ENCODE data around the gene HNRNPL.
A peak's percentile ranks its signal among the peaks of the same experiment; 100 is the strongest.
"Not testable (repeated sequence)": the region's sequence is repeated elsewhere in the genome, so short reads cannot be mapped to it uniquely, and the experiment has no call there.

The HNRNPL gene

DNA sequence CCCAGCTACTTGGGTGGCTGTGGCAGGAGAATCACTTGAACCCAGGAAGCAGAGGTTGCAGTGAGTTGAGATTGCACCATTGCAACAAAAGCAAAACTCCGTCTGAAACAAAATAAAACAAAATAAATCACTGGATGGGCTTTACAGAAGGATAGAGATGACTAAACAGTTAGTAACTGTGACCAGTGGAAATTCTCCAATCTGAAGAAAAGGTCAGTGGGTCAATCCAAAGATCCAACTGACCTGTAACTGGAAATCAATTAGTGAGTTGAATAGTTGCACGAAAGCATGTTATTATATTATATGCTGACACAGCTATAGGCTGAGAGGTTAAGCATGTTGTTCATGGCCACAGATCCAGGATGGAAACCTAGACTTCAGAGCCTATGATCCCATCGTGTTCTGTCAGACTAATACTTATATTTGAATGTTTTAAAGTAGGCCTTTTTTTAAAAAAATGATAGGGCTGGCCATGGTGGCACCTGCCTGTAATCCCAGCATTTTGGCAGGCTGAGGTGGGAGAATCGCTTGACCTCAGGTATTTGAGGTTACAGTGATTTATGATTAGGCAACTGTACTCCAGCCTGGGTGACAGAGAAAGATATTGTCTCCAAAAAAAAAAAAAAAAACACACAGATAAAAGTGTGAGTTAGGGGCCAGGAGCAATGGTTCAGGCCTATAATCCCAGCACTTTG is 19.6 kb downstream of the HNRNPL start:
- H3K9ac ChIP-seq (ENCODE audit: low read depth in 1 of 2, low read length in 2 of 2) = peak overlapping the region; percentile 80 to 93
- H3K4me1 ChIP-seq (ENCODE audit: control insufficient read depth in 1 of 2, insufficient read depth in 2 of 2, low read length in 2 of 2) = peaks cover 25 to 26% of the 10 kb centered on the region in 2 donors
- H3K9me3 ChIP-seq (ENCODE audit: control insufficient read depth in 1 of 2, low read length in 2 of 2) = no peaks in the 10 kb centered on the region
- peak overlapping the region; percentile 80 to 83 for H3K4me3 ChIP-seq (ENCODE audit: low read depth in 1 of 2, low read length in 2 of 2)
- H3K27ac ChIP-seq (ENCODE audit: low read depth, low read length) = no peak overlapping the region
- H3K36me3 ChIP-seq (ENCODE audit: control insufficient read depth in 1 of 2, insufficient read depth in 2 of 2, low read length in 2 of 2) = peaks cover 11 to 25% of the 10 kb centered on the region in 2 donors
- H3K27me3 ChIP-seq (ENCODE audit: control insufficient read depth in 1 of 2, insufficient read depth in 2 of 2, low read length in 2 of 2) = no peaks in the 10 kb centered on the region

DNA sequence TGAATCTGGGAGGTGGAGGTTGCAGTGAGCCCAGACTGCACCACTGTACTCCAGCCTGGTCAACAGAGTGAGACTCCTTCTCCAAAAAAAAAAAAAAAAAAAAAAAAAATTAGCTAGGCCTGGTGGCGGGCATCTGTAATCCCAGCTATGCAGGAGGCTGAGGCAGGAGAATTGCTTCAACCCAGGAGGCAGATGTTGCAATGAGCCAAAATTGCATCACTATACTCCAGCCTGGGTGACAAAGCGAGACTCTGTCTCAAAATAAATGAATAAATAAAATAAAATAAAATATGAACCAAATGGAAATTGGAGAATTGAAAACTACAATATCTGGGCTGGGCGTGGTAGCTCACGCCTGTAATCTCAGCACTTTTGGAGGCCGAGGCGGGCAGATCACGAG is 20.6 kb downstream of the HNRNPL start:
- peaks cover 11 to 23% of the 10 kb centered on the region in 2 donors for H3K36me3 ChIP-seq (ENCODE audit: control insufficient read depth in 1 of 2, insufficient read depth in 2 of 2, low read length in 2 of 2)
- H3K9ac ChIP-seq (ENCODE audit: low read depth in 1 of 2, low read length in 2 of 2); H3K27me3 ChIP-seq (ENCODE audit: control insufficient read depth in 1 of 2, insufficient read depth in 2 of 2, low read length in 2 of 2); H3K9me3 ChIP-seq (ENCODE audit: control insufficient read depth in 1 of 2, low read length in 2 of 2); H3K4me3 ChIP-seq (ENCODE audit: low read depth in 1 of 2, low read length in 2 of 2); H3K27ac ChIP-seq (ENCODE audit: low read depth, low read length): not testable (repeated sequence)
- H3K4me1 ChIP-seq (ENCODE audit: control insufficient read depth in 1 of 2, insufficient read depth in 2 of 2, low read length in 2 of 2) = peaks cover 25 to 26% of the 10 kb centered on the region in 2 donors

DNA sequence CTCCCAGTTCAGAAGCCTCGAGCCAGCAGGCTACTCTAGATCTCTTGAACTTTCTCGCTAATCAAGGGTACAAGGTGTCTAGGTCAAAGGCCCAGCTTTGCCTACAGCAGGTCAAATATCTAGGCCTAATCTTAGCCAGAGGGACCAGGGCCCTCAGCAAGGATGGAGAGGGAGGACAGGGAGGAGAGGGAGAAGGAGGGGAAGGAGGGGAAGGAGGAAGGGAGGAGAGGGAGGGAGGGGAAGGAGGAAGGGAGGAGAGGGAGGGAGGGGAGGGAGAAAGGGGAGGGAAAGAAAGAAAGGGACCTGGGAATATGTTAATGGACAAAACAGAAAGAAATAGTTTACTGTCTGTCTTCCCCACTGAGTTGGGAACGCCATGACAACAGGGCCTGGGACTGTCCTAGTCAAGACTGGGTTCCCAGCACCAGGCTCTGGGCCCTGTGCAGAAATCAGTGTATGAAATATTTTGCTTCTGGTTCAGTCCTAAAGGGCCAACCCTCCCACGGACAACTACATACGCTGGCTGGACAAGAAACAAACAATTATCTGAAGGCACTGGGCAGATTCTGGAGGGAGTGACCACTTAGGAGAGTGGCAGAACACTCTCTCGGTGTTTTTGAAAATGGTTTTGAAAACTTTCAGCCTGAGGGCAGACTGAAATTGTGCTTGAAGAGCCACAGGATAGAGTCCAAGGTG is 22.8 kb downstream of the HNRNPL start:
- H3K27ac ChIP-seq (ENCODE audit: low read depth, low read length) = no peak overlapping the region
- peaks cover 17 to 31% of the 10 kb centered on the region in 2 donors for H3K36me3 ChIP-seq (ENCODE audit: control insufficient read depth in 1 of 2, insufficient read depth in 2 of 2, low read length in 2 of 2)
- H3K4me1 ChIP-seq (ENCODE audit: control insufficient read depth in 1 of 2, insufficient read depth in 2 of 2, low read length in 2 of 2) = peaks cover 19 to 21% of the 10 kb centered on the region in 2 donors
- H3K27me3 ChIP-seq (ENCODE audit: control insufficient read depth in 1 of 2, insufficient read depth in 2 of 2, low read length in 2 of 2) = no peaks in the 10 kb centered on the region
- H3K4me3 ChIP-seq (ENCODE audit: low read depth in 1 of 2, low read length in 2 of 2) = no peak overlapping the region
- H3K9me3 ChIP-seq (ENCODE audit: control insufficient read depth in 1 of 2, low read length in 2 of 2) = no peaks in the 10 kb centered on the region
- H3K9ac ChIP-seq (ENCODE audit: low read depth in 1 of 2, low read length in 2 of 2) = no peak overlapping the region

DNA sequence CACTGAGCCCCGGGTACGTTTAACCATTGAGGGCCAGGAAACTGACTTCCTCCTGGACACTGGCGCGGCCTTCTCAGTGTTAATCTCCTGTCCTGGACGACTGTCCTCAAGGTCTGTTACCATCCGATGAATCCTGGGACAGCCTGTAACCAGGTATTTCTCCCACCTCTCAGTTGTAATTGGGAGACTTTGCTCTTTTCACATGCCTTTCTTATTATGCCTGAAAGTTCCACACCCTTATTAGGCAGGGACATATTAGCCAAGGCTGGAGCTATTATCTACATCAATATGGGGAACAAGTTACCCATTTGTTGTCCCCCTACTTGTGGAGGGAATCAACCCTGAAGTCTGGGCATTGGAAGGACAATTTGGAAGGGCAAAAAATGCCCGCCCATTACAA is 23.9 kb downstream of the HNRNPL start:
- H3K27ac ChIP-seq (ENCODE audit: low read depth, low read length); H3K9ac ChIP-seq (ENCODE audit: low read depth in 1 of 2, low read length in 2 of 2); H3K4me3 ChIP-seq (ENCODE audit: low read depth in 1 of 2, low read length in 2 of 2); H3K27me3 ChIP-seq (ENCODE audit: control insufficient read depth in 1 of 2, insufficient read depth in 2 of 2, low read length in 2 of 2); H3K9me3 ChIP-seq (ENCODE audit: control insufficient read depth in 1 of 2, low read length in 2 of 2): not testable (repeated sequence)
- peaks cover 17 to 31% of the 10 kb centered on the region in 2 donors for H3K36me3 ChIP-seq (ENCODE audit: control insufficient read depth in 1 of 2, insufficient read depth in 2 of 2, low read length in 2 of 2)
- peaks cover 16 to 18% of the 10 kb centered on the region in 2 donors for H3K4me1 ChIP-seq (ENCODE audit: control insufficient read depth in 1 of 2, insufficient read depth in 2 of 2, low read length in 2 of 2)

DNA sequence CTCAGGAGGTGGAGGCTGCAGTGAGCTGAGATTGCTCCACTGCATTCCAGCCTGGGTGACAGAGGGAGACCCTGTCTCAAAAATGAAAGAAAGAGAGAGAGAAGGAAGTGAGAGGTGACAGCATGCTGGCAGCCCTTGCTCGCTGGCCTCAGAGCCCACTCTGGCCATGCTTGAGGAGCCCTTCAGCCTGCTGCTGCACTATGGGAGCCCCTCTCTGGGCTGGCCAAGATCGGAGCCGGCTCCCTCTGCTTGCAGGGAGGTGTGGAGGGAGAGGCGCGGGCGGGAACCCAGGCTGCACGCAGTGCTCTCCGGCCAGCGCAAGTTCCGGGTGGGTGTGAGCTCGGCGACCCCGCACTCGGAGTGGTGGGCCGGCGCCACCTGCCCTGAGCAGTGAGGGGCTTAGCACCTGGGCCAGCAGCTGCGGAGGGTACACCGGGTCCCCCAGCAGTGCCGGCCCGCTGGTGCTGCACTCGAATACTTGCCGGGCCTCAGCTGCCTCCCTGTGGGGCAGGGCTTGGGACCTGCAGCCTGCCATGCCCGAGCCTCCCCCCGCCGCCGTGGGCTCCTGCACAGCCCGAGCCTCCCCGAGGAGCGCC is 28.5 kb downstream of the HNRNPL start:
- peaks cover 24 to 29% of the 10 kb centered on the region in 2 donors for H3K4me1 ChIP-seq (ENCODE audit: control insufficient read depth in 1 of 2, insufficient read depth in 2 of 2, low read length in 2 of 2)
- H3K27ac ChIP-seq (ENCODE audit: low read depth, low read length) = not testable (repeated sequence)
- peaks cover 13 to 30% of the 10 kb centered on the region in 2 donors for H3K36me3 ChIP-seq (ENCODE audit: control insufficient read depth in 1 of 2, insufficient read depth in 2 of 2, low read length in 2 of 2)

DNA sequence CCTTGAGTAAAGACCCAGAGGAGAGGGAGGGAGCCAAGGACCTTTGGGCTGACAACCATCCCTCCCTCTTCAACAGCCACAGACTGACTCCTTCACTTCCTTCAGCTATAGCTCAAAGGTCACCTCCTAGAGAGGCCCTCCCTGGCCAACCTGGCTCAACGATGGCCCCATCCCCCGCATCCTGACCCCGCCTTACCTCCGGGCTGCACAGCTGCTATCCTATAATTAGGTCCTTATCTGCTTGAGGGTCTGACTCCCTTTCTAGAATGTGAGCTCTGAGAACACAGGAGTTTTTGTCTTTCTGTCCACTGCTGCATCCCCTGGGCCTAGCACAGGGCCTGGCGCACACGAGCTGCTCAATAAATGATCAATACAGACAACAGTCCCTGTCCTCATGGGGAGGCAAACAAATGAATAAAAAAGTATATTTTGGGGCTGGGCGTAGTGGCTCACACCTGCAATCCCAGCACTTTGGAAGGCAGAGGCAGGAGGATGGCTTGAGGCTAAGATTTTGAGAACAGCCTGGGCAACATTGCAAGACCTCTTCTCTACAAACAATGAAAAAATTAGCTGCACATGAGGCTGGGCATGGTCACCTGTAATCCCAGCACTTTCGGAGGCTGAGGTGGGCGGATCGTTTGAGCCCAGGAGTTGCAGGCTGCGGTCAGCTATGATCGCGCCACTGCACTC is 30.4 kb downstream of the HNRNPL start:
- Histone ChIP-seq H3K9ac (ENCODE audit: low read depth in 1 of 2, low read length in 2 of 2) (peak overlapping the region in 1 of 2 donors; percentile 51), H3K9me3 (ENCODE audit: control insufficient read depth in 1 of 2, low read length in 2 of 2) (no peaks in the 10 kb centered on the region), H3K4me1 (ENCODE audit: control insufficient read depth in 1 of 2, insufficient read depth in 2 of 2, low read length in 2 of 2) (peaks cover 38 to 41% of the 10 kb centered on the region in 2 donors), H3K27ac (ENCODE audit: low read depth, low read length) (peak overlapping the region; percentile 80), H3K4me3 (ENCODE audit: low read depth in 1 of 2, low read length in 2 of 2) (peak overlapping the region; percentile 6 to 35), H3K36me3 (ENCODE audit: control insufficient read depth in 1 of 2, insufficient read depth in 2 of 2, low read length in 2 of 2) (peaks cover 22 to 39% of the 10 kb centered on the region in 2 donors), H3K27me3 (ENCODE audit: control insufficient read depth in 1 of 2, insufficient read depth in 2 of 2, low read length in 2 of 2) (no peaks in the 10 kb centered on the region)

More for the DNA sequence above, 28.5 kb downstream of the HNRNPL start:
- peak overlapping the region in 1 of 2 donors; percentile 61 for H3K4me3 ChIP-seq (ENCODE audit: low read depth in 1 of 2, low read length in 2 of 2)
- peak overlapping the region in 1 of 2 donors; percentile 74 for H3K9ac ChIP-seq (ENCODE audit: low read depth in 1 of 2, low read length in 2 of 2)
- H3K27me3 ChIP-seq (ENCODE audit: control insufficient read depth in 1 of 2, insufficient read depth in 2 of 2, low read length in 2 of 2); H3K9me3 ChIP-seq (ENCODE audit: control insufficient read depth in 1 of 2, low read length in 2 of 2): not testable (repeated sequence)

DNA sequence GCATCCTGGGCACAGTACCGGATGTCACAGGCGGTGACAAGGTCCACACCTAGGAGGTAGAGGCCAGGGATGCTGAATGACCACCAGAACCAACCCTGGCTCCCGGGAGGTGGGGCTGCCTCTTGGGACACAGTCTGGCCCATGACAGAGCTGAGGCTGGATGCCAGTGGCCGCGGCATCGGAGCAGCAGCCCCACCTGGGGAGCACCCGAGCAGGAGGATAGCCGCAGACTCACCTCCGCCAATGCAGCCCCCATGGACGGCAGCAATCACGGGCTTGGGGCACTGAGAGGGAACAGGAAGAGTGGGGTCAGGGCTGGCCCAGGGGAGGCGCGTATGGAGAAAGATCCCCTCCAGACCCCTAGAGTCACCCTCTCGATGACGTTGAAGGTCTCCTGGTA is 32.7 kb downstream of the HNRNPL start:
- Histone ChIP-seq H3K9me3 (ENCODE audit: control insufficient read depth in 1 of 2, low read length in 2 of 2) (no peaks in the 10 kb centered on the region), H3K27ac (ENCODE audit: low read depth, low read length) (no peak overlapping the region), H3K4me3 (ENCODE audit: low read depth in 1 of 2, low read length in 2 of 2) (no peak overlapping the region), H3K9ac (ENCODE audit: low read depth in 1 of 2, low read length in 2 of 2) (no peak overlapping the region), H3K36me3 (ENCODE audit: control insufficient read depth in 1 of 2, insufficient read depth in 2 of 2, low read length in 2 of 2) (peaks cover 19 to 31% of the 10 kb centered on the region in 2 donors), H3K27me3 (ENCODE audit: control insufficient read depth in 1 of 2, insufficient read depth in 2 of 2, low read length in 2 of 2) (no peaks in the 10 kb centered on the region), H3K4me1 (ENCODE audit: control insufficient read depth in 1 of 2, insufficient read depth in 2 of 2, low read length in 2 of 2) (peaks cover 38 to 41% of the 10 kb centered on the region in 2 donors)

DNA sequence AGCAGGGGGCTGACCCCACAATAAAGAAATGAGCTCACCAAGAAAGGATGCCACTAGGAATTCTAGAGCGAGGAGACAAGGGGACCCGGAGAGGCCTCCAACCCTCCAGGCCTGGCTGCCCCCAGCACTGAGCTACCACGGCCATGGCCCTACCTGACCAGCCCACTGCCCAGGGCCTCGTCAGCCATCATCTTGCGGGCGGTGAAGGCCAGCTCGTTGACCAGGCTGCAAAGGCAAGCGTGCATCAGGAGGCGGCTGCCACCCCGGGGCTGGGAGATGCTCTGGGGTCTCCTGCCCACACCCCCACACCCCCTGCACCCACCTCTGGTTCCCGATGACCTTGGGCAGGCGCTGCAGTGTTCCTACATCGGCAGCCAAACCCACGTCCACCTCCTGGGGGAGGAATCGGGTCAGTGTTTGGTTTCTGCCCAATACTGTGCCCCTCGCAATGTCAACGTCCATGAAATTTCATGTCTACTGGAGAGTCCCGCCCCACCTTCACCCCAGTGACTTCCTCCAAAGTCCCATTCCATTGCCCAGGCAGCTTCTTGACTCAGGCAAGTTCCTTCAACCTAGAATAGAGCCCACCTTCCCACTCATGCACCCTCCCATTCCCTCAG is 33.5 kb downstream of the HNRNPL start:
- Histone ChIP-seq H3K4me3 (ENCODE audit: low read depth in 1 of 2, low read length in 2 of 2) (no peak overlapping the region), H3K4me1 (ENCODE audit: control insufficient read depth in 1 of 2, insufficient read depth in 2 of 2, low read length in 2 of 2) (peaks cover 38 to 41% of the 10 kb centered on the region in 2 donors), H3K27me3 (ENCODE audit: control insufficient read depth in 1 of 2, insufficient read depth in 2 of 2, low read length in 2 of 2) (no peaks in the 10 kb centered on the region), H3K9me3 (ENCODE audit: control insufficient read depth in 1 of 2, low read length in 2 of 2) (no peaks in the 10 kb centered on the region), H3K36me3 (ENCODE audit: control insufficient read depth in 1 of 2, insufficient read depth in 2 of 2, low read length in 2 of 2) (peaks cover 19 to 31% of the 10 kb centered on the region in 2 donors), H3K9ac (ENCODE audit: low read depth in 1 of 2, low read length in 2 of 2) (peak overlapping the region in 1 of 2 donors; percentile 28), H3K27ac (ENCODE audit: low read depth, low read length) (no peak overlapping the region)

DNA sequence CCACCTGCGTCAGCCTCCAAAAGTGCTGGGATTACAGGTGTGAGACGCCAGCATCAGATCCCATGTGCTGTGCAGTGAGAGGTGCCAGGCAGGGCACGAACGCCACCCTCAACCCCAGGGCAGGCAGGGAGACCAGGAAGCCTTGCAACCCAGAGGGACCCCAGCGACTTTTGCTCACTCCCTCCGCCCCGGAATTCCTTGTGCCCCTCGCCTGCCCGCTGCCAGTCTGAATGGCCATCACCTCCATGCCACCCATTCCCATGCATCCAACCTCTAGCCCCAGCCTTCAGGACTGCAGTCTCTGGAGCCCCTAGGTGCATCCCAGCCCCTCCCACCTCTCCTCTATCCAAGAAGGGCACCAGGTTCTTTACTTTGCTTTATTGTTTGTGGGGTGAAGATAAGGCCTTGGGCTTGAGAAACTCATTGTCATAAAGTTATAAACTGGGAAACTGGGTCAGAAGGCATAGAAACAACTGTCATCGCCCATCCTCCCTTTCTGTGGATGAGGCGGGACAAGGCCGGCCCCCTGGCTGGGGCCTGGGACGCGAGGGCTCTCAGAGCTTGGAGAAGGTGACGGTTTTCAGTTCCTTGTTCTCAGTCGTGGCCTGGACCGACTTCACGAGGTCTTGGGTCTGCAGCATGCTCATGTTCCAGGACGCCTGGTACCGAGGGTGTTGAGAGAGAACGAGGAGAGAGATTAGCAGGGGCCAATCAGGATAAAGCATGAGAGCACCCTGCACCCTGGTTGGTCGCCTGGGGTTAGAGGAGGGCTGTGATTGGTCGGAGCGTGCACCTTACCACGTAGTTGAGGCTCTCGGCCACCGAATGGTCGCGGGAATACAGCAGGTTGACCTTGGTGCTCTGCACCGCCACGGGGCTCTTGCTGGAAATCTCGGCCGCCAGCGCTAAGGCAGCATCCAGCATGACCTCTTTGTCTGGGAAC is 34.5 kb downstream of the HNRNPL start:
- peak overlapping the region; percentile 61 for H3K27ac ChIP-seq (ENCODE audit: low read depth, low read length)
- no peaks in the 10 kb centered on the region for H3K9me3 ChIP-seq (ENCODE audit: control insufficient read depth in 1 of 2, low read length in 2 of 2)
- H3K9ac ChIP-seq (ENCODE audit: low read depth in 1 of 2, low read length in 2 of 2) = peak overlapping the region in 1 of 2 donors; percentile 28
- peaks cover 38 to 41% of the 10 kb centered on the region in 2 donors for H3K4me1 ChIP-seq (ENCODE audit: control insufficient read depth in 1 of 2, insufficient read depth in 2 of 2, low read length in 2 of 2)
- H3K27me3 ChIP-seq (ENCODE audit: control insufficient read depth in 1 of 2, insufficient read depth in 2 of 2, low read length in 2 of 2) = no peaks in the 10 kb centered on the region
- H3K36me3 ChIP-seq (ENCODE audit: control insufficient read depth in 1 of 2, insufficient read depth in 2 of 2, low read length in 2 of 2) = peaks cover 19 to 31% of the 10 kb centered on the region in 2 donors
- H3K4me3 ChIP-seq (ENCODE audit: low read depth in 1 of 2, low read length in 2 of 2) = no peak overlapping the region
